CD14-positive monocyte (primary cell): Measurements from ENCODE around the gene CLDN20. TPM values are rescaled to one million over a fixed set of nuclear protein-coding genes. Genes with fewer than 3 reads are reported as not detected.

Experiments
- DNase-seq, 3 donors: peaks; one replicate each; pipeline ENCODE4 v3.0.0-alpha.2; 2011 to 2022
- H2AFZ ChIP-seq: 2 replicates; pipeline ENCODE4 v1.6.0; 2012; ENCODE audit warnings: mild to moderate bottlenecking, low read depth, low read length, inconsistent platforms; ENCODE audit not compliant: insufficient read depth, poor library complexity, severe bottlenecking
- H3K27ac ChIP-seq, 2 donors: 1 replicate in 1 of 2; 2 replicates in 1 of 2; pipeline ENCODE4 v1.5.1; 2012 to 2013; ENCODE audit warnings: low read length in 2 of 2, control low read depth in 1 of 2, inconsistent platforms in 1 of 2, low read depth in 1 of 2, mild to moderate bottlenecking in 1 of 2
- H3K27me3 ChIP-seq, 2 donors: one replicate each; pipeline versions ENCODE4 v1.6.0 to v1.6.1; 2011 to 2013; ENCODE audit warnings: low read length in 2 of 2; ENCODE audit not compliant: control insufficient read depth in 2 of 2, insufficient read depth in 2 of 2
- H3K36me3 ChIP-seq, 2 donors: replicated peaks in 1 of 2; 1 replicate in 1 of 2; 2 replicates in 1 of 2; pipeline versions ENCODE4 v1.5.1 to v1.6.1; 2012 to 2013; ENCODE audit warnings: low read length in 2 of 2, control low read depth in 1 of 2, inconsistent platforms in 1 of 2, mild to moderate bottlenecking in 1 of 2; ENCODE audit not compliant: insufficient read depth in 2 of 2, control insufficient read depth in 1 of 2
- H3K4me1 ChIP-seq, 2 donors: 1 replicate in 1 of 2; 2 replicates in 1 of 2; pipeline versions ENCODE4 v1.5.1 to v1.6.1; 2012 to 2013; ENCODE audit warnings: low read length in 2 of 2, control low read depth in 1 of 2, inconsistent platforms in 1 of 2, mild to moderate bottlenecking in 1 of 2, moderate library complexity in 1 of 2; ENCODE audit not compliant: insufficient read depth in 2 of 2, control insufficient read depth in 1 of 2
- H3K4me2 ChIP-seq: replicated peaks from 2 replicates; pipeline ENCODE3; 2012; ENCODE audit warnings: low read length, moderate library complexity, mild to moderate bottlenecking; ENCODE audit not compliant: poor library complexity, severe bottlenecking; ENCODE audit errors: extremely low read depth
- H3K4me3 ChIP-seq, 3 experiments: fragments of 200-600 bp in 1 of 3; sonication (generic) in 1 of 3; replicated peaks in 1 of 3; 1 replicate in 2 of 3; 2 replicates in 1 of 3; pipeline ENCODE4 v1.5.1; 2011 to 2013; ENCODE audit warnings: low read length in 3 of 3, mild to moderate bottlenecking in 3 of 3, control low read depth in 2 of 3, low read depth in 2 of 3, inconsistent platforms in 1 of 3, moderate library complexity in 1 of 3
- H3K79me2 ChIP-seq: 2 replicates; pipeline ENCODE4 v1.6.0; 2012; ENCODE audit warnings: mild to moderate bottlenecking, control low read depth, inconsistent platforms, low read length, moderate library complexity; ENCODE audit not compliant: insufficient read depth
- H3K9ac ChIP-seq: 2 replicates; pipeline ENCODE4 v1.6.0; 2017; ENCODE audit warnings: low read length, mild to moderate bottlenecking; ENCODE audit not compliant: insufficient read depth, poor library complexity, severe bottlenecking
- H3K9me3 ChIP-seq, 2 donors: replicated peaks in 1 of 2; 1 replicate in 1 of 2; 2 replicates in 1 of 2; pipeline versions ENCODE4 v1.5.1 to v1.6.1; 2012 to 2013; ENCODE audit warnings: low read length in 2 of 2, control low read depth in 1 of 2; ENCODE audit not compliant: control insufficient read depth in 1 of 2, insufficient read depth in 1 of 2
- H4K20me1 ChIP-seq: 2 replicates; pipeline ENCODE4 v1.6.0; 2012; ENCODE audit warnings: mild to moderate bottlenecking, low read length, control low read depth, moderate library complexity; ENCODE audit not compliant: insufficient read depth
- H3K27ac Mint-ChIP-seq, 7 donors: one replicate each; pipeline ENCODE4 v1.8.0; 2020; ENCODE audit warnings: mild to moderate bottlenecking in 7 of 7, mixed read lengths in 7 of 7, moderate library complexity in 6 of 7, inconsistent platforms in 2 of 7
- H3K27me3 Mint-ChIP-seq, 3 donors: one replicate each; pipeline ENCODE4 v1.8.0; 2021 to 2022; ENCODE audit warnings: low read depth in 3 of 3, mild to moderate bottlenecking in 3 of 3, mixed read lengths in 3 of 3, moderate library complexity in 3 of 3, inconsistent platforms in 1 of 3
- H3K36me3 Mint-ChIP-seq, 2 donors: one replicate each; pipeline ENCODE4 v1.8.0; 2020; ENCODE audit warnings: mixed read lengths in 2 of 2, inconsistent platforms in 1 of 2, mild to moderate bottlenecking in 1 of 2
- H3K4me1 Mint-ChIP-seq: one replicate; pipeline ENCODE4 v1.8.0; 2020; ENCODE audit warnings: mild to moderate bottlenecking, mixed read lengths
- H3K4me3 Mint-ChIP-seq, 2 donors: one replicate each; pipeline ENCODE4 v1.8.0; 2020; ENCODE audit warnings: mild to moderate bottlenecking in 2 of 2, mixed read lengths in 2 of 2, moderate library complexity in 1 of 2
- H3K9me3 Mint-ChIP-seq, 7 donors: one replicate each; pipeline ENCODE4 v1.8.0; 2020 to 2022; ENCODE audit warnings: mixed read lengths in 7 of 7, mild to moderate bottlenecking in 6 of 7, moderate library complexity in 6 of 7, inconsistent platforms in 2 of 7
- CTCF ChIP-seq: fragments of 200-600 bp; IDR thresholded peaks from one replicate; pipeline ENCODE4 v1.8.0; 2022; ENCODE audit warnings: antibody characterized with exemption, mild to moderate bottlenecking
- WGBS: methylation state at CpG from one replicate; pipeline ENCODE4 v1.1.5; 2013; ENCODE audit warnings: missing lambda C conversion rate; ENCODE audit not compliant: insufficient coverage; 5-methylcytosine and 5-hydroxymethylcytosine counted together
- intact Hi-C, 2 donors: fragments of 100-400 bp; cut with micrococcal nuclease; formaldehyde crosslinking; loops; one replicate each; pipeline versions ENCODE4 v1.15.0 to v1.15.1; 2023
- polyA plus RNA-seq, 3 donors: library from polyadenylated mRNA; depleted of rRNA in 1 of 3; unstranded in 2 of 3; stranded (reverse) in 1 of 3; fragments of 300-500 nt in 2 of 3; fragments of >200 nt in 1 of 3; fragmentation: Illumina TruSeq in 2 of 3; gene quantifications; 1 replicate in 2 of 3; 2 replicates in 1 of 3; pipeline ENCODE4 v1.2.3, GENCODE V29; 2012 to 2021

CLDN20 gene
- polyA plus RNA-seq, 3 donors: not detected

- peak overlapping the region in 1 of 3 experiments; percentile 25 for H3K4me3 ChIP-seq
- H3K27ac ChIP-seq: peak overlapping the region; percentile 69 to 89
- H3K36me3 ChIP-seq: no peaks in the 10 kb centered on the region
- peaks cover 53 to 56% of the 10 kb centered on the region in 2 donors for H3K4me1 ChIP-seq
- no peaks in the 10 kb centered on the region for H3K9me3 ChIP-seq
- Mint-ChIP-seq H3K4me3 (peak overlapping the region; percentile 40 to 67), H3K27me3 (peaks cover 3 to 8% (median 7%) of the 10 kb centered on the region in 3 donors), H3K9me3 (no peaks in the 10 kb centered on the region), H3K36me3 (no peaks in the 10 kb centered on the region), H3K4me1 (peaks cover 55% of the 10 kb centered on the region), H3K27ac (peak overlapping the region; percentile 84 to 97 (median 92))
- peak; percentile 87 to 91 (median 90) for DNase-seq
- no peak overlapping the region for H2AFZ ChIP-seq
- H3K9ac ChIP-seq: peak overlapping the region; percentile 32
- H3K79me2 ChIP-seq: no peaks in the 10 kb centered on the region
- intact Hi-C loops: loop anchor here in 1 of 2 donors (5.0 kb wide), 2 partner anchors 91 to 306 kb away; partner anchors contain the start of gene TFB1M
- no peaks in the 10 kb centered on the region for H3K27me3 ChIP-seq
- no peak for TF ChIP-seq CTCF
- no peaks in the 10 kb centered on the region for H4K20me1 ChIP-seq
- H3K4me2 ChIP-seq: peak overlapping the region; percentile 19
- 0% methylated on average over 2 of the region's 4 CpGs for WGBS
These were observed 42.7 kb upstream of the CLDN20 start for GRCh38 chr6:155221086-155221485.

- no peaks in the 10 kb centered on the region for H4K20me1 ChIP-seq
- H3K9me3 Mint-ChIP-seq: peaks cover 0 to 8% (median 0%) of the 10 kb centered on the region in 7 donors
- peak; percentile 40 to 71 (median 67) for DNase-seq
These were observed 41.3 kb upstream of the CLDN20 start for GRCh38 chr6:155222506-155222905.

More at GRCh38 chr6:155222506-155222905, 41.3 kb upstream of the CLDN20 start:
- Mint-ChIP-seq H3K4me1 (peaks cover 55% of the 10 kb centered on the region), H3K27me3 (peaks cover 0 to 5% (median 2%) of the 10 kb centered on the region in 3 donors), H3K4me3 (no peak overlapping the region), H3K36me3 (no peaks in the 10 kb centered on the region), H3K27ac (peak overlapping the region in 6 of 7 donors; percentile 2 to 97 (median 88))
- no peak overlapping the region for H3K9ac ChIP-seq
- 50% methylated on average over 4 of the region's 4 CpGs for WGBS
- H3K9me3 ChIP-seq: no peaks in the 10 kb centered on the region
- no peak for TF ChIP-seq CTCF
- no peak overlapping the region for H2AFZ ChIP-seq
- no peak overlapping the region for H3K4me3 ChIP-seq
- intact Hi-C loops: loop anchor here in 1 of 2 donors (5.0 kb wide), 2 partner anchors 90 to 305 kb away; partner anchors contain the start of gene TFB1M
- H3K79me2 ChIP-seq: no peaks in the 10 kb centered on the region
- H3K36me3 ChIP-seq: no peaks in the 10 kb centered on the region
- no peak overlapping the region for H3K4me2 ChIP-seq
- H3K4me1 ChIP-seq: peaks cover 53 to 56% of the 10 kb centered on the region in 2 donors
- no peaks in the 10 kb centered on the region for H3K27me3 ChIP-seq
- H3K27ac ChIP-seq: peak overlapping the region; percentile 37 to 89
